DOHH2 (cell line): Measurements from ENCODE around the gene KIF20B.

ENCODE experiments used
- CTCF ChIP-seq: fragments of 200-600 bp; sonication (generic); IDR thresholded peaks from one replicate; pipeline ENCODE4 v1.5.1; 2014; ENCODE audit warnings: antibody characterized with exemption, mild to moderate bottlenecking, low read depth, low read length; ENCODE audit not compliant: poor library complexity, severe bottlenecking
- EZH2phosphoT487 ChIP-seq: fragments of 200-600 bp; sonication (generic); IDR thresholded peaks from 2 replicates; pipeline ENCODE4 v1.6.1; 2017; ENCODE audit warnings: borderline replicate concordance, mild to moderate bottlenecking, antibody characterized with exemption, low read length, moderate library complexity, mixed read lengths

- TF ChIP-seq CTCF, result no peak
- no peak for TF ChIP-seq EZH2phosphoT487
Measured at GRCh38 chr10:89710753-89711152, 9.4 kb downstream of the KIF20B start.
